ENCODE data around the gene DAB1. TPM values are rescaled to one million over a fixed set of nuclear protein-coding genes. Genes with fewer than 3 reads are reported as not detected.

Gene DAB1
- total RNA-seq, 1 donor from 2014 or later = 19.1 TPM

GRCh38 chr1:56993475-56993874 lies 430.4 kb downstream of the DAB1 start:
- Mint-ChIP-seq H3K27me3 (ENCODE audit: unreplicated experiment) (no peaks in the 10 kb centered on the region), H3K9me3 (ENCODE audit: unreplicated experiment) (no peaks in the 10 kb centered on the region), H3K36me3 (ENCODE audit: low read depth, unreplicated experiment) (no peaks in the 10 kb centered on the region), H3K4me1 (ENCODE audit: unreplicated experiment) (peaks cover 2% of the 10 kb centered on the region), H3K4me3 (ENCODE audit: unreplicated experiment) (no peak overlapping the region), H3K27ac (ENCODE audit: unreplicated experiment) (no peak overlapping the region)
- DNase-seq (ENCODE audit: low spot score) = no peak
- TF ChIP-seq CTCF (IDR thresholded peaks at IDR 0.05; ENCODE audit: unreplicated experiment) = no peak

- H3K27ac Mint-ChIP-seq (ENCODE audit: unreplicated experiment) = no peak overlapping the region
- no peak overlapping the region for H3K4me3 Mint-ChIP-seq (ENCODE audit: unreplicated experiment)
- no peak for TF ChIP-seq CTCF (IDR thresholded peaks at IDR 0.05; ENCODE audit: unreplicated experiment)
- peaks cover 2% of the 10 kb centered on the region for H3K4me1 Mint-ChIP-seq (ENCODE audit: unreplicated experiment)
- H3K36me3 Mint-ChIP-seq (ENCODE audit: low read depth, unreplicated experiment) = no peaks in the 10 kb centered on the region
- DNase-seq (ENCODE audit: low spot score) = no peak
- no peaks in the 10 kb centered on the region for H3K9me3 Mint-ChIP-seq (ENCODE audit: unreplicated experiment)
- H3K27me3 Mint-ChIP-seq (ENCODE audit: unreplicated experiment) = no peaks in the 10 kb centered on the region
Measured at GRCh38 chr1:56992318-56993125, 431.3 kb downstream of the DAB1 start.

DNA sequence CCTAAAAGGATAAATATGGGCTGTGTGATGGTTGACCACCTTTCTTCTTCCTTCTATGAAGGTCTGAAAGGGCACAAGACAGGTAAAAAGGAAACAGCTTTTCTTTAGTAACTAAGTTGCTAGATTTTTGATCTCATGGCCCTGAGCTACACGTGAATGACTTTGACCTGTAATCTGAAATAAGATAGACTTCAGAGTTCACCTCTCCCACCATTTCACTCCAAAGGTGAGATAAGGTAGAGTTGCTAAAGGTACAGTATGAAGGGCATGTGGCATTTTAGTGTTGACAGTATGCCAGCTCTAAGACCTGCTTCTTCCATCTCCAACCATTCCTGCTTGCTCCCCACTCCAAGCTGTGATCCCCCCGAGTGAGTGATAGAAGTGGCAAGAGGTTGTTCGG lies 432.3 kb downstream of the DAB1 start:
- Mint-ChIP-seq H3K9me3 (ENCODE audit: unreplicated experiment) (no peaks in the 10 kb centered on the region), H3K36me3 (ENCODE audit: low read depth, unreplicated experiment) (no peaks in the 10 kb centered on the region), H3K27me3 (ENCODE audit: unreplicated experiment) (peaks cover 1% of the 10 kb centered on the region), H3K4me3 (ENCODE audit: unreplicated experiment) (no peak overlapping the region), H3K27ac (ENCODE audit: unreplicated experiment) (no peak overlapping the region), H3K4me1 (ENCODE audit: unreplicated experiment) (peaks cover 2% of the 10 kb centered on the region)
- TF ChIP-seq CTCF (IDR thresholded peaks at IDR 0.05; ENCODE audit: unreplicated experiment) = no peak
- DNase-seq (ENCODE audit: low spot score) = no peak

GRCh38 chr1:56986397-56986796 lies 437.5 kb downstream of the DAB1 start:
- H3K4me1 Mint-ChIP-seq (ENCODE audit: unreplicated experiment) = no peaks in the 10 kb centered on the region
- no peak overlapping the region for H3K4me3 Mint-ChIP-seq (ENCODE audit: unreplicated experiment)
- no peaks in the 10 kb centered on the region for H3K36me3 Mint-ChIP-seq (ENCODE audit: low read depth, unreplicated experiment)
- DNase-seq (ENCODE audit: low spot score) = no peak
- no peak overlapping the region for H3K27ac Mint-ChIP-seq (ENCODE audit: unreplicated experiment)
- peaks cover 1% of the 10 kb centered on the region for H3K27me3 Mint-ChIP-seq (ENCODE audit: unreplicated experiment)
- H3K9me3 Mint-ChIP-seq (ENCODE audit: unreplicated experiment) = no peaks in the 10 kb centered on the region
- no peak for TF ChIP-seq CTCF (IDR thresholded peaks at IDR 0.05; ENCODE audit: unreplicated experiment)

GRCh38 chr1:56985857-56986256 lies 438.0 kb downstream of the DAB1 start:
- no peaks in the 10 kb centered on the region for H3K36me3 Mint-ChIP-seq (ENCODE audit: low read depth, unreplicated experiment)
- H3K9me3 Mint-ChIP-seq (ENCODE audit: unreplicated experiment) = no peaks in the 10 kb centered on the region
- no peak for TF ChIP-seq CTCF (IDR thresholded peaks at IDR 0.05; ENCODE audit: unreplicated experiment)
- no peak for DNase-seq (ENCODE audit: low spot score)
- no peak overlapping the region for H3K27ac Mint-ChIP-seq (ENCODE audit: unreplicated experiment)
- no peak overlapping the region for H3K4me3 Mint-ChIP-seq (ENCODE audit: unreplicated experiment)
- H3K4me1 Mint-ChIP-seq (ENCODE audit: unreplicated experiment) = no peaks in the 10 kb centered on the region
- peaks cover 1% of the 10 kb centered on the region for H3K27me3 Mint-ChIP-seq (ENCODE audit: unreplicated experiment)

Data from endothelial cell (in vitro differentiated cells).